ENCODE measurements around the gene MTCL1. TPM values are rescaled to one million over a fixed set of nuclear protein-coding genes. Genes with fewer than 3 reads are reported as not detected.

Gene MTCL1
- total RNA-seq, 1 experiment from 2014 or later = 28.3 TPM

DNA sequence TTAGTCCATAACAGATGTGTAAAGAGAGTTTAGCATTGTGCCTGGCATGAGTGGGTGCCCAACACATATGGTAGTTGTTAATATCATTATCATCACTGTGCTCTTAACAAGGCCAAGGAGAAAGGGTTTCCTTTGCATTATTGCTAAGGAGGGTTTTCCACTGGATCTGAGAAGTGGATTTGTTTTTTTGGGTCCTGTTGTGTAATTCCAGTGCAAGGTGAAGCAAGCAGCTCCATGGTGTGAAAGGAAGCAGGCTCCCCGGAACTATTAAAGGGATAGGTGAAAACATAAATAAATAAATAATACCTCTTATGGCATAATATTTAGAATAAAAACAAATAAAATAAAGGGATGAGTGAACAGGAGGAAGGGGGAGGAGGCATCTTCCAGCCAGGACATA, 65.3 kb downstream of the MTCL1 start:
- no peak overlapping the region for H3K27ac Mint-ChIP-seq (ENCODE audit: unreplicated experiment)
- H3K36me3 Mint-ChIP-seq (ENCODE audit: insufficient read depth, unreplicated experiment) = no peaks in the 10 kb centered on the region
- H3K36me3 ChIP-seq (ENCODE audit: control insufficient read depth, insufficient read depth, low read length) = no peaks in the 10 kb centered on the region
- intact Hi-C loops (cut with micrococcal nuclease; ENCODE audit: unreplicated experiment) = no loop called here
- H3K4me3 ChIP-seq (ENCODE audit: low read depth, low read length) = no peak overlapping the region
- BruUV-seq (replicated peaks) = no TSS peak
- POLR2A ChIA-PET = no interaction called here
- TF ChIP-seq, protein P1, sequence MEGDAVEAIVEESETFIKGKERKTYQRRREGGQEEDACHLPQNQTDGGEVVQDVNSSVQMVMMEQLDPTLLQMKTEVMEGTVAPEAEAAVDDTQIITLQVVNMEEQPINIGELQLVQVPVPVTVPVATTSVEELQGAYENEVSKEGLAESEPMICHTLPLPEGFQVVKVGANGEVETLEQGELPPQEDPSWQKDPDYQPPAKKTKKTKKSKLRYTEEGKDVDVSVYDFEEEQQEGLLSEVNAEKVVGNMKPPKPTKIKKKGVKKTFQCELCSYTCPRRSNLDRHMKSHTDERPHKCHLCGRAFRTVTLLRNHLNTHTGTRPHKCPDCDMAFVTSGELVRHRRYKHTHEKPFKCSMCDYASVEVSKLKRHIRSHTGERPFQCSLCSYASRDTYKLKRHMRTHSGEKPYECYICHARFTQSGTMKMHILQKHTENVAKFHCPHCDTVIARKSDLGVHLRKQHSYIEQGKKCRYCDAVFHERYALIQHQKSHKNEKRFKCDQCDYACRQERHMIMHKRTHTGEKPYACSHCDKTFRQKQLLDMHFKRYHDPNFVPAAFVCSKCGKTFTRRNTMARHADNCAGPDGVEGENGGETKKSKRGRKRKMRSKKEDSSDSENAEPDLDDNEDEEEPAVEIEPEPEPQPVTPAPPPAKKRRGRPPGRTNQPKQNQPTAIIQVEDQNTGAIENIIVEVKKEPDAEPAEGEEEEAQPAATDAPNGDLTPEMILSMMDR (IDR thresholded peaks at IDR 0.05; ENCODE audit: insufficient read depth in 1 of 2, low read depth in 1 of 2, low read length in 1 of 2, severe bottlenecking in 1 of 2, unreplicated experiment in 1 of 2) = no peak
- no peak overlapping the region for H3K4me3 Mint-ChIP-seq (ENCODE audit: unreplicated experiment)
- H3K27me3 ChIP-seq (replicated peaks; ENCODE audit: control insufficient read depth, insufficient read depth, low read length) = no peaks in the 10 kb centered on the region
- no peaks in the 10 kb centered on the region for H3K27me3 Mint-ChIP-seq (ENCODE audit: insufficient read depth, unreplicated experiment)
- CTCF ChIA-PET = no interaction called here
- no peaks in the 10 kb centered on the region for H3K4me1 ChIP-seq
- H3K9me3 Mint-ChIP-seq (ENCODE audit: unreplicated experiment) = no peaks in the 10 kb centered on the region
- H3K4me1 Mint-ChIP-seq (ENCODE audit: low read depth, unreplicated experiment) = no peaks in the 10 kb centered on the region
- DNase-seq = no peak
- no peaks in the 10 kb centered on the region; the same call in 1 of the 2 replicates for H3K9me3 ChIP-seq

DNA sequence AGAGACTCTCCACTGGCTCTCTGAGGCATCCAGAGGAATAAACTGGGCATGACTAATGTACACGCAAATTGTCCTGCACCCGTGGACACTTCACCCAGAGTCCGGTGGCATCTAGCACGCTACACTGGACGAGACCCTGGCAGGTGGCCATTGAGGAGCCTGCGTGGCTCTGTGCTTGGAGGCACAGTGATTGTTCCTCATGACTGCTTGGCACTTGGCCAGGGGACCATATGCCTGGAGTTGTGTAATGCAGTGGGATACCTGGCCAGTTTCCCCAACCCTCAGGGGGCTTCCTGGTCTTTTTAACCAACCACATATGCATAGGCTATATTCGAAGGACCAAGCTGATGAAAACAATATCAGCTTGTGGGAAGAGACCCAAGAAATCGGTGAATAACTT, 66.6 kb downstream of the MTCL1 start:
- Histone ChIP-seq H3K9me3 (no peaks in the 10 kb centered on the region; the same call in 1 of the 2 replicates), H3K4me1 (no peaks in the 10 kb centered on the region), H3K36me3 (ENCODE audit: control insufficient read depth, insufficient read depth, low read length) (no peaks in the 10 kb centered on the region), H3K27me3 (replicated peaks; ENCODE audit: control insufficient read depth, insufficient read depth, low read length) (no peaks in the 10 kb centered on the region), H3K4me3 (ENCODE audit: low read depth, low read length) (no peak overlapping the region)
- POLR2A ChIA-PET = no interaction called here
- Mint-ChIP-seq H3K36me3 (ENCODE audit: insufficient read depth, unreplicated experiment) (no peaks in the 10 kb centered on the region), H3K4me3 (ENCODE audit: unreplicated experiment) (no peak overlapping the region), H3K27me3 (ENCODE audit: insufficient read depth, unreplicated experiment) (no peaks in the 10 kb centered on the region), H3K27ac (ENCODE audit: unreplicated experiment) (no peak overlapping the region), H3K4me1 (ENCODE audit: low read depth, unreplicated experiment) (no peaks in the 10 kb centered on the region), H3K9me3 (ENCODE audit: unreplicated experiment) (no peaks in the 10 kb centered on the region)
- intact Hi-C loops (cut with micrococcal nuclease; ENCODE audit: unreplicated experiment) = no loop called here
- no TSS peak for BruUV-seq (replicated peaks)
- CTCF ChIA-PET = no interaction called here
- no peak for DNase-seq
- TF ChIP-seq, protein P1 (IDR thresholded peaks at IDR 0.05; ENCODE audit: insufficient read depth in 1 of 2, low read depth in 1 of 2, low read length in 1 of 2, severe bottlenecking in 1 of 2, unreplicated experiment in 1 of 2) = no peak

DNA sequence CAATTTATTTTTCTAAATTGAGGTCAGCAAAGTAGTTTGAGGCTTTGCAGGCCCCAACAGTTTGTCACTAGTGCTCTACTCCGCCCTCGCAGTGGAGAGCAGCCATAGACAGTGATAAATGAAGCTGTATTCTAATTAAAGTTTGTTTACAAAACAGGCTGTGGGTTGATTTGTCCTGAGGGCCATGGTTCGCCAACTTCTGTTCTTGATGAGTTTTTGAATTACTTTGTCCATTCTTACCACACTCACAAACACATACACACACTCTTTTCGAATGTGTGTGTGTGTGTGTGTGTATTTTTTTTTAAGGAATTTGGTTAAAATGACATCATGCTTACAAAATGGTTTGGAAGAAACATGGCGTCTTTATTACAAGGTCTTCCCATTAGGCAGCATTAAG, 68.6 kb downstream of the MTCL1 start:
- BruUV-seq (replicated peaks) = no TSS peak
- DNase-seq = no peak
- intact Hi-C loops (cut with micrococcal nuclease; ENCODE audit: unreplicated experiment) = no loop called here
- Mint-ChIP-seq H3K4me1 (ENCODE audit: low read depth, unreplicated experiment) (no peaks in the 10 kb centered on the region), H3K36me3 (ENCODE audit: insufficient read depth, unreplicated experiment) (no peaks in the 10 kb centered on the region), H3K27me3 (ENCODE audit: insufficient read depth, unreplicated experiment) (no peaks in the 10 kb centered on the region), H3K9me3 (ENCODE audit: unreplicated experiment) (no peaks in the 10 kb centered on the region), H3K27ac (ENCODE audit: unreplicated experiment) (no peak overlapping the region), H3K4me3 (ENCODE audit: unreplicated experiment) (no peak overlapping the region)
- ChIA-PET POLR2A (no interaction called here), CTCF (no interaction called here)
- H3K9me3 ChIP-seq = no peaks in the 10 kb centered on the region; the same call in 1 of the 2 replicates
- H3K27me3 ChIP-seq (replicated peaks; ENCODE audit: control insufficient read depth, insufficient read depth, low read length) = no peaks in the 10 kb centered on the region
- H3K36me3 ChIP-seq (ENCODE audit: control insufficient read depth, insufficient read depth, low read length) = no peaks in the 10 kb centered on the region; the same call in 1 of the 2 replicates
- TF ChIP-seq, protein P1 (IDR thresholded peaks at IDR 0.05; ENCODE audit: insufficient read depth in 1 of 2, low read depth in 1 of 2, low read length in 1 of 2, severe bottlenecking in 1 of 2, unreplicated experiment in 1 of 2) = no peak
- no peaks in the 10 kb centered on the region for H3K4me1 ChIP-seq
- no peak overlapping the region for H3K4me3 ChIP-seq (ENCODE audit: low read depth, low read length)
